Measurements from ENCODE around the gene KCNIP4.

The KCNIP4 gene

DNA sequence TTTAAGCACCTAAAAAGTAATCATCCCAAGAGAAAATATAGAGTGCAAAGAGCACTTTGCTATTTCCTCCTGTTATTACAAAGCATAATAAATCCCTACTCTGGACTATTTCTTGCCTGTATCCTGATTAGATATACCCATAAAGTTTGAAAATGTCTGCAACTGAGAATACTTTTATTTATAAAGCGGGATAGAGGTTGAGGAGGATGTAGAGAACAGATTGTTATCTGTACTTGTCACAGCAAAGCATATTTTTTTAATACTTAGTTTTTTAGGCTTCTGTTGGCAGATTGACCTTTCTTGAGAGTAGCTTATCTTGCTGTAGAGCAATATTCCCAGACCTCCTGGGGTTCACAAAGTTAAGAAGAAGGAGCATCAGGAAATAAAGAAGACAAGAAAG lies 396.1 kb downstream of the KCNIP4 start:
- DNase-seq, result no peak

DNA sequence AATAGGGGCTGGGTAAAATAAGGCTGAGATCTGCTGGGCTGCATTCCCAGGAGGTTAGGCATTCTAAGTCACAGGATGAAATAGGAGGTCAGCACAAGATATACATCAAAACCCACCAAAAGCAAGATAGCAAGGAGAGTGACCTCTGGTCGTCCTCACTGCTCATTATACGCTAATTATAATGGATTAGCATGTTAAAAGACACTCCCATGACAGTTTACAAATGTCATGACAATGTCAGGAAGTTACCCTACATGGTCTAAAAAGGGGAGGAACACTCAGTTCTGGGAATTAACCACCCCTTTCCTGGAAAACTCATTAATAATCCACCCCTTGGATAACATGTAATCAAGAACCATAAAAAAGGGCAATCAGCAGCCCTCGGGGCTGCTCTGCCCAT lies 403.6 kb downstream of the KCNIP4 start:
- DNase-seq, result no peak

DNA sequence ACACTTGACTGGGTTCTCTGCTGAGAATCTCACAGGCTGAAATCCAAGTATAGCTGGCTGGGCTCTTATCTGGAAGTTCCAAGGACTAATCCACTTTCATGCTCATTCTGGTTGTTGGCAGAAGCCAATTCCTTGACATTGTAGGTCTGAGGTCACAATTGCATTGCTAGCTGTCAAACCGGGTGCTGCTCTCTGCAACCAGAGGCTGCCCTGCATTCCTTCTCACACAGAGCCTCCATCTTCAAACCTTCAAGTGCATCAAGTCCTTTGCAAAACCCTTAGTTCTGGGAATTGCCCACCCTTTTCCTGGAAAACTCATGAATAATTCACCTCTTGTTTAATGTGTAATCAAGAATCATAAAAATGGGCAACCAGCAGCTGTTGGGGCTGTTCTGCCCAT lies 404.2 kb downstream of the KCNIP4 start:
- no peak for DNase-seq

DNA sequence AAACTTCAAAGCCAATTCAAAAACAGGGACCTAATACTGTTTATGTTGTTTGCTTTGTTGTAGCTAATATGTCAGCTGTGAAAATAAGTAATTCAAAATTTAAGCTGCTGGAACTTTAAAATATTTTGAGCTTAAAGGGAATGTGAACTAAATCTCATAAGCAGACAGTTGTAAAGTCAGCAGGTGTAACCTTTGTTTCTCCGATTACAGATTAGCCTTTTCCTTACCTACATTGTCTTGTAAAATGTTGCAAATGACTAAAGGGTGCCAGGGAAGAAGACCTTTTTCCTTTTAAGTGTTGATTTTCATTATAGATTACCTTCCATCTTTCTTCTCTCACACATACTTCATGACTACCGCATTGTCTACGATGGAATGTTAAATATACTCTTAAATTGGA lies 405.1 kb downstream of the KCNIP4 start:
- DNase-seq, result no peak

DNA sequence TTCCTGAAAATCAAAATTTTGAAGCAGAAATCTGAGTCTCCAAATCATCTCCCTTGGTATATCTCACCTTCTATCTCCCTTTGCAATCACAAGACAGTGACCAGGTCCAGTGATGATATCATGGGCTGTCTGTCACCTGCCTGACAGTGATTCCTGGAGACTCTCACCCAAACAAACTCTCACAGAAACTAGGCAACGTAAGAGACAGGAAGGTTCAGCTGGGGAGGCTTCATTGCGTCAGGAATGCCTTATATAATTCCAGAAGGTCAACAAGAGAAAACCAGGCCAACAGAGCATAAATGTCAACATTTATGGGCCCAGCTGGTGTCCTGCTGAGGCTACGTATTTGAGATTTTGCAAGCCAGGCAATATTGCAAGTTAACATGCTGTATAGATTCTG lies 412.7 kb downstream of the KCNIP4 start:
- DNase-seq, result no peak

DNA sequence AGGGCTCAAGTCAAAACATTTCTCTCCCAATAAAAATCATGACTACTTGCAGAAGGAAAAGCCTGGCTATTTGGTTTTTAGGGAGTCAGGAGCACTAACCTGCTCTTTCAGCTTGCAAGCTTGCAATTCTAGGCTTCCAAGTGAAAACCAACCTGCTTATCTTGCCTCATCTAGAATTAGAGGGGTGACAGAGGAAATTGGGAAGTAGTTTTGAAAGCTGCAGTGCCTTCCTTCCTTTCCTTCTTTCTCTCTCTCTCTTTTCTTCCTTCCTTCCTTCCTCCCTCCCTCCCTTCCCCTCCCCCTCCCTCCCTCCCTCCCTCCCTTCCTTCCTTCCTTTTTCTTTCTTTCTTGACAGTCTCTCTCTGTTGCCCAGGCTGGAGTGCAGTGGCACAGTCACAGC lies 417.5 kb downstream of the KCNIP4 start:
- no peak for DNase-seq

DNA sequence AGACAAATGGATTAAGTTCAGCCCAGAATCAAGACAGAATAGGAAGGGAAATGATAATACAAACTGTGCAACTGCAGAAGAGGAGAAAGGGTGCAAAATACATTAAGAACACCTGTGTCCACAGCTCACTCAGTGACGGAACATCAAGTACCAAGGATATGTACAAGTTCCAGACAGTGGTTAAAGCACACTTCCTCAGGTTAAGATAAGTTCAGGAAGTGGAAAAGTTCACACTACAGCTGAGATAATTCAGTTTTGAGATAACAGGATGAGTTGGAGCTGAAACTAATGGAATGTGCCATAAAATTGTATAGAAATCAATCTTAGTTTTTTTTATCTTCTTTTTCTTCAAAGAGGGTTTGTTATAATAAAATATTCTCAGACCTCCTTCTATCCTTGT lies 419.4 kb downstream of the KCNIP4 start:
- no peak for DNase-seq

DNA sequence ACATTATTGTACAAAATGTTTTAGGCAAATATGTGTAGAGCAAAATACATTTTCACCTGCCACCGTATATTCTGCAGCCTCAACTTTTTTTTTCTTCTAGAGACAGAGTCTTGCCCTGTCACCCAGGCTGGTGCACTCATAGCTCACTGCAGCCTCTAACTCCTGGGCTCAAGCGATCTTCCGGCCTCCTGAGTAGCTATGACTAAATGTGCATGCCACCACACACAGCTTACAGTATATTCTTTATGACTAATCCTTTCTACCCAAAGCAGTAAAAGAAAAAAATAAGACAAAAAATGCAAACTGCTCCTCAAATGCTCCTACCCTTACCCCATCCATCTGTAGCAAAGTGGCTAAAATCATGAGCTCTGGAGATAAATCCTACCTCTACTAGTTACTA lies 426.3 kb downstream of the KCNIP4 start:
- no peak for DNase-seq

DNA sequence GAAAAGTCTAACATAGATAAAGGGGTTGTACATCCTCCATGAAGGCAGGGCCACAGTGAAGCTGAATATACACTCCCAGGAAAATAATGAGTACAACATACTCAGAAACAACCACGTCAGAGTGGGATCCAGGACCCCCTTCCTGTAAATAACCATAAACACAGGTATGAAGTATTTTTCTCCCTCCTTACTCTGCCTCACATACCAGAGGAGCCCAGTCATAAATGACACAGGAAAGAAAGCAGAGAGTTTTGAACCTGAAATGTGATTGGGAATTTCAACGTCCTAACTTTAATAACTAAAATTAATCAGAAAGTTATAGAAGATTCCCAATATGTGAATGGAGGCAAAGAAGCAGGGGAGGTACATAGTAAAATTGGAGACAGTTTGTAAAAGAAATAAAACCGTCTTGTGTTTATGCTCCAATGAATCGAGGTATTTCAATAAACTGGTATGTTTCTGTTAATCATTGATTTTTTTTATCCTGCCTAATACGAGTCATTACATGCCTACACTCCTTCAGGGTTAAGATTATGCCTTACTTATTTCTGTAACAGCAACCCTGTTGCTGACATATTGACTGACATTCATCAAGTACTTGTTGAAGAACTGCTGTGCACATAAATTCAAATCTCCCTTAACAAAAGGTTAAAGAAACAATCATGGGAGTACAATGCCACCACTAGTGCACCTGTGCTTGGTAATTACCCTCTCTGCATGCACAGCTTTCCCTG lies 431.3 kb downstream of the KCNIP4 start:
- no peak for DNase-seq

DNA sequence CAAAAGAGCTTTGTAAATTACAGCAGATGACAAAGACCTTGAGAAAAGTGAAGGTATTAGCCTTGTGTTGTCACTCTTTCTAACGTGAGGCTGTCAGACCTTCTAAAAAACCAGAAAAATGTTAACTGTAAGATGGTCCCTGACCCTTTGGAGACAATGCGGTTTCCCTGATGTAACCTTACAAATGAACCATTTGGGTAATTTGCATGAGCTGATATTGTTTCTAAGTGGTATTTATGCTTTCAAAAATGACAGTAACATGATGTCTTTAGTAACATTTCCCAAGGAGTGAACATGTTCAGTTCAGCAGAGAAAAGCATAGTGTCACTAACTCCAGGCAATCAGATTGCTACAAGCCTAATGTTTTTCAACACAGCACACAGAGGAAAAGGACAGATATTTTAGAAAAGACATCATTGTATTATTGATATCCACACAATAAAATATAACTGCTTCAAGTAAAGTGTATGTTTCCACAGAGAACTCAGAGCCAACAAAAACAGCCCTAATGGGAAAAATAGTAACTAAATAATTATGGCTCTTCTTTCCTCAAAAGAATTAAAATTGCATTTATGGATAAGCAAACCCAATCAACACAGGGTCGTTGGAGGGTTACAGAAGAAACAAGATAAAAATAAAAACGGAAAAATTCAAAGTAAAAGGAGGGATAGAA lies 434.4 kb downstream of the KCNIP4 start:
- DNase-seq, result no peak

DNA sequence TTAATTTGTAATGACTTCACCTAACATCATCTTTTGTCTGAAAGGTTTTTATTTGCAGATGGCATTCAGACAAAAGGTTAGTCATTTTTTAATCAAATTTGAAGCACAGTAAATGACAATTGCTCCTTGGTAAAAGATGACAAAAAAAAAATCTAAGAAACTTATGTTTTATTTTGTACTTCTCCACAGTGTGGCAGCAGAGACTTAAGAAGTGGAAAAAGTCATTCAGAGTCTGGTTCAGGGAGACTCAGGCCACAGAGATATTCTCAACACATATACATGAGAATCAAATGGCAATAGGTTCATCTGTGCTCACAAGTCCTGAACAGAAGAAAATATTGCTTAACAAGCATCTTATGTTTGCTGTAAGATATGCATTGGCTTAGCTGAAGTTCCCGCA lies 436.2 kb downstream of the KCNIP4 start:
- DNase-seq, result no peak

DNA sequence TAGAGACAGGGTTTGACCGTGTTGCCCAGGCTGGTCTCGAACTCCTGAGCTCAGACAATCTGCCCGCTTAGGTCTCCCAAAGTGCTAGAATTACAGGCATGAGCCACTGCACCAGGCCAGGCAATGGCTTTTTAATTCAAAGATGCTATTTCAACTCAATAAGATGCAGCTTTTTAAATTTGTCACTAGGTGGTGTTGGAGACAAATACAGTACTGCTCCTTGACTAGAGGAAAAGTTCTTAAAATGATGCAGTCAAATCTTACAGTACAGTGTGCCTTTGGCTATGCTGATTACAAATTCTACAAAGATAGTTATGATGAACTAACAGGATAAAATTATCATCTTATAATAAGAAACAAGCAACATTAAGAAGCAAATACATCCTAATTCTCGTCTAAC lies 441.1 kb downstream of the KCNIP4 start:
- no peak for DNase-seq

DNA sequence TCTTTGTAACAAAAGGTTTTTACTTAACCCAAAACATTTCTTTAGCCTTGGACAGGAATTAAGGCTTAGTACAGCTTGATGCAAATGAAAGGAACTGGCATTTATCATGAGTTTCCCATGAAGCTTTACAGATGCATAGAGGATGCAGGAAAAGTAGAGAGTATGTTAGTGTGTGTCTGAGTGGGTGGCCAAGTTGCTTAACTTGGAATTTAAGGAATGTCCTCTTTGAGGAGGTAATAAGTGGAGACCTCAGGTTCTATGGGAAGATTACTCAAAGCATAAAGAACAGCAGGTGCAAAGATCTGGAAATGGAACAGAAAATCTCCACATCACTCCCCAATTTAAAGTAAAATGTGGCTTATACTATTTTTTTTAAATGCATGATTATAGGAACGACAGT lies 457.9 kb downstream of the KCNIP4 start:
- DNase-seq, result no peak

DNA sequence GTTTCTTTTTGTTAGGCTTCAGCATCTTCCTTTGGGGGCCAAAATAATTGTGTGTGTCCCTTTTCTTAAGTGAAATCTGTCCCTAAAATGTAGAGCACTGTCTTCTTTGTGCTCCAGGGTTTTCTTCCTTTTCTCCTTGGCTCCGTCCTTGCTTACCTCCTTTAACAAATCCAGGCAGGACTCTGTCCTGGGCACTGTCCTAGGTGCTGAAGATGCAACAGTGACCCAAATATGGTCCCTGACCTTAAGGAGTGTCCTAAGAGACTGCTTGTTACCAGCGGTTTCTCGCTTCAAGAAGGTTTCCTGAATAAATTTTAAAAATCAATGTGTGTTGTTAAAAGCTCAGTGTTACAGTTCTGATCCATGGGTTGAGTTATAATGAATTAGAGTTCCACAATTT lies 471.8 kb downstream of the KCNIP4 start:
- DNase-seq, result no peak

DNA sequence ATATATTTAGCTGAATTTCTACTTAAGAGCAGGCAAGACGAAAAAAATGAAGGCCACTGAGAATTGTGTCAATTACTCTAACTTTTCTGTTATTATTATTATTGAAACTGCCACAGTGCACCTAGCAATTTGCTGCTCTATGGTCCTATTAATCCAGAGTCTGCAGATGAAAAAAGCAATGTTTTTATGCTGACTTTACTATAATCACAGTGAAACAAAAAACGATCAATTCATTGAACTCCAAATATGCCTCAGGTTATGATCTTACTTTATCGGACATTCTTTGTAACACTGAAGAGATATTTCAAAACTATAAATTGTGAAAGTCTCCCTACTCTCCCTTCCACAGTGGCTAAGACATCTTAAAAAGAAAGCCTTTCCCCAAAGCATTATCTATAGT lies 474.4 kb downstream of the KCNIP4 start:
- DNase-seq, result no peak

DNA sequence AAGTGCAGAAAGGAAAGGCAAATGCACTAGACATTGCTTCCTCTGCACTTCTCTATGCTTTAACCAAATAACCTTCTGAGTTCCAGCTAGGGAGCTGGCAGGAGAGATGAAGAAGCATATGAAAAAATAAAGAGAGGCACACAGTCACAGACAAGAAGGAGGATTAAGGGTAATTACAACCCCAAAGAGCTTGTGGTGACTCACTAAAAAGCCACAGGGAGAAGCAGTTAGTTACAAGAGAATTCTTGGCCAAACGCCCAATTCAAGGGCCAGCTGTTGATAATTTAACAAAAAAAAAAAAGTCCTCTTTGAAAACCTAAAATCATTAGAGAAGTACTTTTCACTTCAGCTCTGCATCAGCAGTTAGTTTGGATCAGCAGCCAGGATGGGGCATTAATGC lies 478.0 kb downstream of the KCNIP4 start:
- DNase-seq, result no peak

DNA sequence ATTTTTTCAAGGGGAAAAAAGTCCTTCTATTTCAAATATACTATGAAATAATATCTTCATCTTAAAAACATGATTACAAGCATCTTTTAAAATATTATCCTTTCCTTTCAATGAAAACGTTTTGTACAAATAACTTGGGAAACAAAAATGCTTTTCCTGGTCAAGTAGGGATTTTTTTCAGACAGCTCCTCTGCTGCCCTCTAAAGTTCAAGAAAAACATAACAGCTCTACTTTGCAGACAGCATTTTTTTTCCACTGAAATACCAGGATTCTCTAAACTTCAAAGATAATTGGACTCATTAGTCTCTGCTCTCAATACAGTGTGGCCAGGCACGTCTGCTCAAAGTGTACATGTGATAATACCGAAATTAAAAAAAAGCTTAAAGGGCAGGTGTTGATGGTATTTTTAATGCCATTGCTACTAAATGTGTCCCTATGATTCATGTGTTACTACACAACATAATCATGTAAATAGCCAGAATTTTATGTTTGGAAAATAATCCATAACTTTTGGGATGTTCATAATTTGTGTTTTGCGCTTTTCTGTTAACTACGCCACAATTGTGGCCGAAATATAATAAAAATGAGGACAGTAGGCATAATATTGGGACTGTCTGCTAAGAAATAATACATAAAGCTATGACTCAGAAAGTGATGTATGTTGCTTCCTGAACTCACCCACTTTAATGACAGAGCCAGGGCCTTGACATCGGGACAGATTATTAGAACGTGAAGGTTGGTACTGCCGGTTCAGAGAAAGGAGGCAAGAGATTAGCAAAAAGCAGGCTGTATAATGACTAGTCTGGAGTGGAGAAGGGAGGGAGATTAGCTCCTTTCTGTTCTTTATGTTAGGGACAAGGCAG lies 478.9 kb downstream of the KCNIP4 start:
- no peak for DNase-seq

DNA sequence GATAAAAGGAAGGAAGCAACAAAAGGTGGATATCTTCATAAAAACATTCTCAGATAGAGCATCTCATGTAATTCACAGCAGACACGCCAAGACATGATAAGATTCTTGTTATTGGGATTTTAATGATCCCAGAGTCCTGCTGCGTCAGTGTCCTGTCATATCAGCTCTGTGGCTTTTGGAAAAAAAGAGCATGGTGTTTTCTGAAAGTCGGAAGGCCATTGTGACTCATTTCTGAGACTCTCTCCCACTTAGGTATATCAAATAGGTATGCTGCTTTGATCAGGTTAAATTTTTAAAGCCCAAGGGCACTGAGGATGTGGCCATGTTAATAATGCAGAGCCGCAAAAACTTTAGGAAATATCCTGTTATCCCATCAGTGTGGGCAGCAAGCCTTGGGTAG lies 481.0 kb downstream of the KCNIP4 start:
- no peak for DNase-seq

DNA sequence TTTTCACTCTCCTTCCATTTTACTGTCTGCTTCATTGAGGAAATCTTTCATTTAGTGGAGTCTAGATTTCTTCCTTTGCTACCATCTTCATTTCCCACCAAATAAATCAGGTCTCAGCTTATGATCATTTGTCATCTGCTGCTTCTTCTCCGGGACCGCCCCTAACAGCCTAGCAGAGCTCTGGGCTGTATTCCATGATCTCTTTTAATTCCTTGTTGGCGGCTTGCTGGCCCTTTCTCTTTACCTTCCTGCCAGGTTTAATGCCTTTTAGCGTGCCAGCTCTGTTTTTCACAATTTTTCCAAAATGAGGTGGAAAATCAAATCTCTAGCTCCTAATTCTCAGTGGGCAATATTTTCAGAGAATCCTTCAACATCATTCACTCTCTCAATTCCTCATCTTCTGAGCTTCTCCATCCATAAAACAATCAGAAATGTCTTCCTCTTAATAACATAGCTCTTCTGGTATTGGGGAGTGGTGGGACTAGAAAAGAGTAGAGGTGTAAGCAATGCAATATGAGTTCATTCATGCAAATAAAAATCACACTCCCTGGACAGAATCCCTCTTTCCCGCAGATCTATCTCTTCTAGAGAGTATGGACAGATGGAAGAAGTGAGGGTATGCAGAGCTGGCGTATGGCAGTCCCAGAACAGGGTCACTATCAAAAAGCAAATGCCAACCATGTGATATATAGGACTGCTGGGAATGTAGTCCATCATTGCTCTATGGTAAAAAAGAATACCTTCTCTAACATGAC lies 491.3 kb downstream of the KCNIP4 start:
- DNase-seq, result no peak

DNA sequence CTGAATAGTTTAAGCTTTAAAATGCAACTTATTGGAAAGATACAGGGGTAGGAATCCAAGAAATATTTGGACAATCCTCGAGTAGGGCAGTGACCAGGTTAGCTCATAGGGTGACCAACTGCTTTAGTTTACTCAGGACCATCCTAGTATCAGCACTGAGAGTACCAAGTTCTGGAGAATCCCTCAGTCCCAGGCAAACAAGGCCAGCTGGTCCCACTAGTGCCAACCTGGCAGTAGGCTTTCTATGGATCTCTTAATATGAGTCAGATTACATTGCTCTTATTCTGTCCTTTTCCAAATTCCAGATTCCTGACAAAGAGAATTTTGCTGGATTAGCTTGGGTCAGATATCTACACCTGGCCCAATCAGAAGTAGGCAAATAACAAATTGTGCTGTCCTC lies 493.7 kb downstream of the KCNIP4 start:
- DNase-seq, result no peak

DNA sequence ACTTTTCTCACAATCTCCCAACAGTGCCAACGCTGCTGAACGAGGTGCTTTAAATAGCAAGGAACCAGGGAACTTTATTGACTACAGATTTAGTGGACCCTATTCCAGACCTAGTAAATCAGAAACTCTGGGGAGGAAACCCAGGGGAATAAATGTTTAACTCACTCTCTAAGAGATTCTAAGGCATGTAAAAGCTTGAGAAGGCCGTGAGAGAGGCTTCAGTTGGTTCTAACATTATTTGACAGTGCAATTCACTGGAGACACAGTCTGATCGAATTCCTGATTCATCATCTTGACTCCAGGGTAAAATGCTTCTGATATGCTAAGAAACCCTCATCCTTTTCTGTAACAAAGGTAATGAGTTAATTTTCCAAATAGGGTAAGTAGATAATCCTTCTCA lies 494.4 kb downstream of the KCNIP4 start:
- no peak for DNase-seq

DNA sequence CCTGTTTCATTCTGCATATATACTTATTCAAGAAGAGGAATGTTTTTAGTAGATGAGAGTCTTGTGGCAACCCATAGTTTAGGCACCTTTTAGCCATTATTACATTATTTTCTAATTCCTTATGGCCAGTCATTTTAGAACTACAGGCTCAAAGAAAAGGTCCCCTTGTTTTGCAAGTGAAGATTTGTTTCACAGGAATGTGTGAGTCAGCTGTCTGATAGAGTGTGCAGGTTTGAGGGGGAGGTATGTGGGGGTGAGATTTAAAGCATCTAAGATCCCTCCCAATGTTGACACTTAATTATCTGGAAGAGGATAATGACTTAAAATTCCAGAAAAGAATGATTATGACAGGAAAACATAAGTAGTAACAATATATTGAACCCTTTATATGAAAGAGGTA lies 495.6 kb downstream of the KCNIP4 start:
- no peak for DNase-seq

DNA sequence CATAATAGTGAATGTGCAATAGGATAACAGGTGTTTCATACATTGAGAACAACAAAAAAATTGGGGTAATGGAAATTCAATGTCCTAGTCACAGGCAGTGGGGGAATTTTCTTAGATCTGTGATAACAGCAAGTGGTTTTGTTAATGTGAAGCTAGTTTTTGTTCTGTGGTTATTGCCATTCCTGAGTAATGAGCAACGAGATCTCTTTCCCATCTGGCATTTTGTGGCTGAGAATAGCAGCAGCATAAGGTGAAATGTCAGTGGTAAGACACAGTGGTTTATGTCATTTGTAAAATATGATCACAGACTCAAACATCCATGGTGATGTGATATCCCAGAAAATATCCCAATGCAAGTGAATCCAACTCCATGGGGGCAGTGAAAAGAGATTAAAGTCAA lies 497.5 kb downstream of the KCNIP4 start:
- no peak for DNase-seq
